HG03097 (cell line): ENCODE measurements around the gene HES3.

Source experiments
- ATAC-seq: cut with Tn5 transposase; IDR thresholded peaks from one replicate; pipeline ENCODE4 v1.9.1; 2021; ENCODE audit not compliant: unreplicated experiment, low FRiP score

HES3 gene

GRCh38 chr1:6243993-6244392 is at the start of gene HES3:
HES3 (plus strand) TSS chr1:6244179; CDS start chr1:6244366, 187 bp downstream.
- no peak for ATAC-seq

- ATAC-seq: no peak
Measured at GRCh38 chr1:6197746-6198427, 46.1 kb upstream of the HES3 start.

- ATAC-seq: peak; percentile 24
Measured at GRCh38 chr1:6198646-6199297, 45.2 kb upstream of the HES3 start.

GRCh38 chr1:6199298-6200187 is 44.4 kb upstream of the HES3 start, which contains the start of gene RPL22:
RPL22 (minus strand) TSS chr1:6199595; CDS start chr1:6199573, 22 bp downstream.
- ATAC-seq: peak; percentile 92

GRCh38 chr1:6200188-6200809 is 43.7 kb upstream of the HES3 start:
- ATAC-seq: no peak

GRCh38 chr1:6202256-6202655 is 41.7 kb upstream of the HES3 start:
- no peak for ATAC-seq

GRCh38 chr1:6205849-6206519 is 38.0 kb upstream of the HES3 start, which contains the start of gene RNF207:
RNF207 (plus strand) TSS chr1:6206119; CDS start chr1:6206536, 417 bp downstream.
- ATAC-seq: peak; percentile 57

GRCh38 chr1:6206520-6206855 is 37.5 kb upstream of the HES3 start:
- no peak for ATAC-seq

- no peak for ATAC-seq
Measured at GRCh38 chr1:6207075-6207885, 36.7 kb upstream of the HES3 start.

GRCh38 chr1:6207921-6208320 is 36.1 kb upstream of the HES3 start:
- no peak for ATAC-seq

GRCh38 chr1:6208723-6209660 is 35.0 kb upstream of the HES3 start:
- no peak for ATAC-seq

- ATAC-seq: no peak
Measured at GRCh38 chr1:6209661-6210580, 34.1 kb upstream of the HES3 start.

- ATAC-seq: no peak
Measured at GRCh38 chr1:6210591-6211355, 33.2 kb upstream of the HES3 start.

- no peak for ATAC-seq
Measured at GRCh38 chr1:6211731-6212130, 32.2 kb upstream of the HES3 start.

GRCh38 chr1:6212193-6212959 is 31.6 kb upstream of the HES3 start:
- no peak for ATAC-seq
